ENCODE results near the gene HIRA. TPM values are rescaled to one million over a fixed set of nuclear protein-coding genes. Genes with fewer than 3 reads are reported as not detected.
"Not testable (repeated sequence)": the region's sequence is repeated elsewhere in the genome, so short reads cannot be mapped to it uniquely, and the experiment has no call there.

Gene HIRA
- total RNA-seq, 2 donors from 2014 or later, result 15.3 to 21.8 TPM

- Histone ChIP-seq H3K9me3 (no peaks in the 10 kb centered on the region), H3K27me3 (replicated peaks; ENCODE audit: insufficient read depth) (no peaks in the 10 kb centered on the region), H3K27ac (no peak overlapping the region), H3K4me3 (no peak overlapping the region), H3K4me1 (replicated peaks) (no peaks in the 10 kb centered on the region), H3K36me3 (peaks cover 6 to 7% of the 10 kb centered on the region in 2 donors)
- 85% methylated on average over 3 of the region's 3 CpGs for WGBS
- no peak for DNase-seq (ENCODE audit: low spot score)
- no peak for TF ChIP-seq POLR2A (IDR thresholded peaks at IDR 0.05)
- no peak for TF ChIP-seq CTCF (IDR thresholded peaks at IDR 0.05)
- TF ChIP-seq POLR2AphosphoS5 (IDR thresholded peaks at IDR 0.05), result no peak
- intact Hi-C loops (cut with DNase I), result no loop called here
Observed at GRCh38 chr22:19329454-19329853, 102.1 kb downstream of the HIRA start.

- no peak overlapping the region for H3K4me3 ChIP-seq
- intact Hi-C loops (cut with DNase I), result no loop called here
- H3K9me3 ChIP-seq, result no peaks in the 10 kb centered on the region
- H3K27me3 ChIP-seq (replicated peaks; ENCODE audit: insufficient read depth), result no peaks in the 10 kb centered on the region
- DNase-seq (ENCODE audit: low spot score), result no peak
- TF ChIP-seq POLR2AphosphoS5 (IDR thresholded peaks at IDR 0.05) (no peak), CTCF (IDR thresholded peaks at IDR 0.05) (no peak), POLR2A (IDR thresholded peaks at IDR 0.05) (no peak)
- H3K4me1 ChIP-seq (replicated peaks), result no peaks in the 10 kb centered on the region
- 84% methylated on average over 5 of the region's 5 CpGs for WGBS
- H3K27ac ChIP-seq, result no peak overlapping the region
- no peaks in the 10 kb centered on the region for H3K36me3 ChIP-seq
Observed at GRCh38 chr22:19325296-19325948, 106.1 kb downstream of the HIRA start.

GRCh38 chr22:19323420-19323819, 108.1 kb downstream of the HIRA start:
- DNase-seq (ENCODE audit: low spot score), result not testable (repeated sequence)

GRCh38 chr22:19321757-19322156, 109.8 kb downstream of the HIRA start:
- Histone ChIP-seq H3K4me3 (no peak overlapping the region), H3K27me3 (replicated peaks; ENCODE audit: insufficient read depth) (no peaks in the 10 kb centered on the region), H3K9me3 (no peaks in the 10 kb centered on the region), H3K4me1 (replicated peaks) (no peaks in the 10 kb centered on the region), H3K36me3 (no peaks in the 10 kb centered on the region), H3K27ac (no peak overlapping the region)
- no peak for DNase-seq (ENCODE audit: low spot score)
- TF ChIP-seq CTCF (IDR thresholded peaks at IDR 0.05) (no peak), POLR2A (IDR thresholded peaks at IDR 0.05) (no peak), POLR2AphosphoS5 (IDR thresholded peaks at IDR 0.05) (no peak)
- 83% methylated on average over 2 of the region's 2 CpGs for WGBS
- intact Hi-C loops (cut with DNase I), result no loop called here

More at GRCh38 chr22:19323420-19323819, 108.1 kb downstream of the HIRA start:
- H3K4me1 ChIP-seq (replicated peaks); H3K27me3 ChIP-seq (replicated peaks; ENCODE audit: insufficient read depth); H3K36me3 ChIP-seq; H3K4me3 ChIP-seq; H3K27ac ChIP-seq; intact Hi-C loops (cut with DNase I); H3K9me3 ChIP-seq: not testable (repeated sequence)
- WGBS, result 91% methylated on average over 6 of the region's 6 CpGs

- 84% methylated on average over 8 of the region's 8 CpGs for WGBS
Observed at GRCh38 chr22:19320136-19320535, 111.4 kb downstream of the HIRA start.

GRCh38 chr22:19319281-19319680, 112.3 kb downstream of the HIRA start:
- H3K9me3 ChIP-seq, result no peaks in the 10 kb centered on the region
- no peak overlapping the region for H3K4me3 ChIP-seq

More at GRCh38 chr22:19320136-19320535, 111.4 kb downstream of the HIRA start:
- intact Hi-C loops (cut with DNase I); H3K27me3 ChIP-seq (replicated peaks; ENCODE audit: insufficient read depth); H3K4me3 ChIP-seq; H3K9me3 ChIP-seq; H3K36me3 ChIP-seq; DNase-seq (ENCODE audit: low spot score); H3K4me1 ChIP-seq (replicated peaks); H3K27ac ChIP-seq: not testable (repeated sequence)

More at GRCh38 chr22:19319281-19319680, 112.3 kb downstream of the HIRA start:
- Histone ChIP-seq H3K27me3 (replicated peaks; ENCODE audit: insufficient read depth) (no peaks in the 10 kb centered on the region), H3K27ac (no peak overlapping the region), H3K4me1 (replicated peaks) (no peaks in the 10 kb centered on the region), H3K36me3 (no peaks in the 10 kb centered on the region)
- intact Hi-C loops (cut with DNase I), result no loop called here
- no peak for DNase-seq (ENCODE audit: low spot score)
- no peak for TF ChIP-seq CTCF (IDR thresholded peaks at IDR 0.05)
- TF ChIP-seq POLR2AphosphoS5 (IDR thresholded peaks at IDR 0.05), result no peak
- TF ChIP-seq POLR2A (IDR thresholded peaks at IDR 0.05), result no peak

All from prostate gland (tissue), 2 donors.